HL-60/S4 treated with retinoic acid at 250 ng/mL for 4 days and 3 days (cell line): ENCODE results near the gene CD300LG.
"Not testable (repeated sequence)": the region's sequence is repeated elsewhere in the genome, so short reads cannot be mapped to it uniquely, and the experiment has no call there.

Source experiments
- in situ Hi-C: fragments of 300-500 bp; cut with MboI; formaldehyde crosslinking; loops from 2 replicates; pipeline ENCODE4 v1.7.0; 2022; ENCODE audit warnings: low sequenced_read_pairs

Gene CD300LG, protein sequence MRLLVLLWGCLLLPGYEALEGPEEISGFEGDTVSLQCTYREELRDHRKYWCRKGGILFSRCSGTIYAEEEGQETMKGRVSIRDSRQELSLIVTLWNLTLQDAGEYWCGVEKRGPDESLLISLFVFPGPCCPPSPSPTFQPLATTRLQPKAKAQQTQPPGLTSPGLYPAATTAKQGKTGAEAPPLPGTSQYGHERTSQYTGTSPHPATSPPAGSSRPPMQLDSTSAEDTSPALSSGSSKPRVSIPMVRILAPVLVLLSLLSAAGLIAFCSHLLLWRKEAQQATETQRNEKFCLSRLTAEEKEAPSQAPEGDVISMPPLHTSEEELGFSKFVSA

DNA sequence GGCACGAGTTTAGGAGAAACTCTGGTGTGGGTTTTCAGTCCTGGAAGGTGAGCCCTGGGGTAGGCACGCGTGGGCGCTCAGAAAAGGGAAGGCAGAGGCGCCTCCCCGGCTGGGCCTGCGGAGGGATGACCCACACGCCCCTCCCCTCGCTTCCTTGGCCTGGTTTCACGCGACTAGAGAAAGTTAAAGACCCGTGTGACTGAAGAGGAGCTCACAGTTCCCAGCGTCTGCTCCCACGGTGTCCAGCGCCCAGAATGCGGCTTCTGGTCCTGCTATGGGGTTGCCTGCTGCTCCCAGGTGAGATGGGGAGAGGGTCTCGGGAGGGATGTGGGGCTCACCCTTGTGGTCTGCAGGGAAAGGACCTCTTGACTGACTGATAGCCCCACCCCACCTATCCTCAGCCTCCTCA is at the start of gene CD300LG:
Gene CD300LG, plus strand, starts transcription at position 214 of the 409 bp plus-strand sequence. Its CDS starts 41 bp downstream, at position 255.
- in situ Hi-C loops: no loop called here

- in situ Hi-C loops: not testable (repeated sequence)
Measured at GRCh38 chr17:43798024-43798423, 49.0 kb upstream of the CD300LG start.

DNA sequence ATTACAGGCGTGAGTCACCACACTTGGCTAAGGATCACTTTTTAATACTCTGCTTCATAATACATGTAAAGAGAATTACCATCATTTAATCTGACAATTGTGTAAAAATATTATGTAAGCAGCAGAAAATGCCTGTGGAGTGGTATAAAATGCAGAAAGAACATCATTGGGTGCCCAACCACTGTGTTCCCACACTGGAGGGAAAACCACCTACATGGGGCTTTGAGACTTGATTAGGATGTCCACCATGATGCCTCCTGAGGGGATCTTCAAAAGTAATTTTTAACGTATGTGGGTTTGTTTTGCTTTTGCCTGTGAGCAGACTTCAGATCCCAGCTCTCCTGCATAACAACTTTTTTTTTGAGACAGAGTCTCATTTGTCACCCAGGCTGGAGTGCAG is 47.9 kb upstream of the CD300LG start:
- in situ Hi-C loops: no loop called here

DNA sequence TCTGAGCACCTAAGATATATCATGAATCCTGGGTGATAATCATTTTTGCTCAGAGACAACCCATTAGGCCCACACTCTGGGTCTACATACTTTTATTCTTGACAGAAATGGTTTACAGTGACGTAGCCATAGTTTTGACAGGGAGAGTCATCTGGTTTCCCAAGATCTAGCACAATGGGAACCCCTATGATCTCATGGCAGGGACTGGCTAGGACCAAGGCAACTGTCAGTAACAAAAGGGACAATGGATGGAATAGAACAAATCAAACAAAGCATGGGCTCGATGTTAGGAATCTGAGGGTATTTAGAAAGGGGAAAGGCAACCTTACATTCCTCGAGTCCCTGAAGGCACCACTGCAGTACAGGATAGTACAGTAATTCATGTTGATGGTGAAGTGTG is 46.2 kb upstream of the CD300LG start:
- in situ Hi-C loops: no loop called here

DNA sequence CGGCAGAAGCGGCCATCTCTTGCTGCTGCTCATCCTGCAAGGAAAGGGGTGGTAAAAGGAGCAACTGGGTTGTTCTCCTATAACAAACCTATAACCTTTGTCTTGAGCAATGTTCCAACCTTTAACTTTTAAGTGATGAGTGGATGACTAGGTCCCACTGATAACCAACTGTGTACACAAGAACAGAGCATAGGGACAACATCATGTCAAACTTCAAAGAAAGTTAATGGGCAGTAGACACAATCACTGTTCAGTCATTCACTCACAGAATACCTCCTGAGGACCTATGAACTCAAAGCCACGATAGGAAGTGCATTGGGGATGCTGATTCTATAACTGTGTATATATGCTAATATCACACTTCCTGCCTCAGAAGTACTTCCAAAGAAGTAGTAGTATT is 45.1 kb upstream of the CD300LG start:
- in situ Hi-C loops: no loop called here

DNA sequence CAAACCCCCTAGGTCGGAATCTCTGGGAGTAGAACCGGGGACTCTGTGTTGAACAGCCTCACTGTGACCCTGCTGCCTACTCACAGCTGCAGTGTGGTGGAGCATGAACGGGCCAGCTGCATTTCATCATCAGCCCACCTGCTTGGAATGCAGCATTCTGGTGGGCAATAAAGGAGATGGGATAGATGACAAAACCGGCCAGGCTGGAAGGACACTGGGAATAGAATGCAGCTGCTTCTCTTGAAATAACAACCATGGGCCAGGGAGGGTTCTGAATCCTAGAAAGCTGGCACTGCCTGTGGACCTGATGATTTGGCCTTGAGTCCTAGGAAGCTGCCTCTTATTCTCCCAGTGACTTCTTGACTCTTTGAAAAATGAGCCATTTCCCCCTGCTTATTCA is 43.2 kb upstream of the CD300LG start:
- in situ Hi-C loops: no loop called here

DNA sequence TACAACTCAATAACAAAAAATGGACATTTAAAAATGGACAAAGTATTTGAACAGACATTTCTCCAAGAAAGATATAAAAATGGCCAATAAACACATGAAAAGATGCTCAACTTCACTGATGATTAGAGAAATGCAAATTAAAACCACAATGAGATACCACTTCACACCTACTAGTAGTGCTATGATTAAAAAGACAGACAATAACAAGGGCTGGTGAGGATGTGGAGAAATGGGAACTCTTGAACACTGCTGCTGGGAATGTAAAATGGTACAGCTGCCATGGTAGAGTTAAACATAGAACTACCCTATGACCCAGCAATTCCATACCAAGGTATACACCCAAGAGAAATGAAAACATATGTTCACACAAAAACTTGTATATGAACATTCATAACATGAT is 41.9 kb upstream of the CD300LG start:
- in situ Hi-C loops: no loop called here

DNA sequence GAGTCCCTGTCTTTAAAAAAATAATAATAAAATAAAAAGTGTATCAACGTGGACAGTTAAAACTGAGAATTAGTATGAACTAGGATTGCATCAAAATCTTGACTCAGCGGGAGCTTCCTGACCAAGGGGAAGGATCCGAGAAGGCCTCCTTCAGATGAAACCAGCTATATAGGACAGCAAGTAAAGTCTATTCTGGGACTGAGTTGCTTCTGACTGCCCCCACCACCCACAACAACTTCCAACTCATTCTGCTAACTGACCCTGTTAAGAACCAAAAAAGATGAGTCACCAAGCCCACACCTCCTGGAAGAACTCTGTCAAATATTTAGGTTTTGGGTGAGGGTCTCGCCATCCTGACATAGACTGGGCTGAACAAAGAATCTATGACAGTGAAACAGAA is 38.9 kb upstream of the CD300LG start:
- in situ Hi-C loops: no loop called here

DNA sequence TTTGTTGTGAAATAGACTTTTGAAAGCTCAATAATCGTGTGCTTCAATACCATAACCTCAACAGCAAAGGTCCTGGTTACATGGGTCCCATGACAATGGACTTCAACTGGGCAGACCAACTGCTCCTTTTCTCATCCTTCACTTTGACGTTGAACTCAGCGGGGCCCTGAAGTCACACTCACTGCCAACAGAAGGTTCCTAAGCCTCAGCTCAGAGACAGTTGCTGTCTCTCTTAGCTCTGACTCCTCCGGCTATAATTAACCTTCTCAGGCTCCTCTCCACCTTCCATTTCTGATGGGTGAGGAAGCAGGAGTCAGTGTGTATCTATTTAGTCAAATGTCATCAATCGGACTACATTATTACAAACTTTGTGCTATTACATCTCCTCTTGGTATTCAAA is 37.9 kb upstream of the CD300LG start:
- in situ Hi-C loops: no loop called here

DNA sequence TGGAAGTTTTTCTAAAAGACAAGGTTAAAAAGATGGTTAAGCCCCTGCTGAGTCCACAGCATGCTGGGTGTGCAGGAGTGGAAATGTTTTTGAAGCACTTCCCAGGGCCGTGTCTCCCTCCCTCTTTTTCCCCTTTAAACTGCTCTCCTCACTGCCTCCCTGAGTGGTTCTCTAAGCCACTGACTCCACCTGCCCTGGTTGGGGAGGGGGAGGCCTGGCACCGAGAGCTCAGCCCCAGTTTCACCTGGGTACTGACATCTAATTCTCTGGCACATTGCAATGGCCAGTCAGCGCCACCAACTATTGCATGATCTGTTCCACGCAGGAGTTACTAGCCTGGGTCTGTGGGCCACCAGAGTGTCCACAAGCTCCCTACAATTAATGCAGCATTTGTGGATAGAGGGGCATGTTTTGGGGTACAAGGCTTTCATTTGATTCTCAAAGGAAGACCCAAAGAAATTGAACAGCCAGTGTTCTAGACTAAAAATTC is 36.7 kb upstream of the CD300LG start:
- in situ Hi-C loops: no loop called here

- in situ Hi-C loops: no loop called here
Measured at GRCh38 chr17:43810823-43811222, 36.2 kb upstream of the CD300LG start.

- in situ Hi-C loops: no loop called here
Measured at GRCh38 chr17:43812396-43813265, 34.3 kb upstream of the CD300LG start.

- in situ Hi-C loops: no loop called here
Measured at GRCh38 chr17:43813386-43813785, 33.6 kb upstream of the CD300LG start.

- in situ Hi-C loops: no loop called here
Measured at GRCh38 chr17:43814026-43814425, 33.0 kb upstream of the CD300LG start.

- in situ Hi-C loops: no loop called here
Measured at GRCh38 chr17:43814714-43815113, 32.3 kb upstream of the CD300LG start.

DNA sequence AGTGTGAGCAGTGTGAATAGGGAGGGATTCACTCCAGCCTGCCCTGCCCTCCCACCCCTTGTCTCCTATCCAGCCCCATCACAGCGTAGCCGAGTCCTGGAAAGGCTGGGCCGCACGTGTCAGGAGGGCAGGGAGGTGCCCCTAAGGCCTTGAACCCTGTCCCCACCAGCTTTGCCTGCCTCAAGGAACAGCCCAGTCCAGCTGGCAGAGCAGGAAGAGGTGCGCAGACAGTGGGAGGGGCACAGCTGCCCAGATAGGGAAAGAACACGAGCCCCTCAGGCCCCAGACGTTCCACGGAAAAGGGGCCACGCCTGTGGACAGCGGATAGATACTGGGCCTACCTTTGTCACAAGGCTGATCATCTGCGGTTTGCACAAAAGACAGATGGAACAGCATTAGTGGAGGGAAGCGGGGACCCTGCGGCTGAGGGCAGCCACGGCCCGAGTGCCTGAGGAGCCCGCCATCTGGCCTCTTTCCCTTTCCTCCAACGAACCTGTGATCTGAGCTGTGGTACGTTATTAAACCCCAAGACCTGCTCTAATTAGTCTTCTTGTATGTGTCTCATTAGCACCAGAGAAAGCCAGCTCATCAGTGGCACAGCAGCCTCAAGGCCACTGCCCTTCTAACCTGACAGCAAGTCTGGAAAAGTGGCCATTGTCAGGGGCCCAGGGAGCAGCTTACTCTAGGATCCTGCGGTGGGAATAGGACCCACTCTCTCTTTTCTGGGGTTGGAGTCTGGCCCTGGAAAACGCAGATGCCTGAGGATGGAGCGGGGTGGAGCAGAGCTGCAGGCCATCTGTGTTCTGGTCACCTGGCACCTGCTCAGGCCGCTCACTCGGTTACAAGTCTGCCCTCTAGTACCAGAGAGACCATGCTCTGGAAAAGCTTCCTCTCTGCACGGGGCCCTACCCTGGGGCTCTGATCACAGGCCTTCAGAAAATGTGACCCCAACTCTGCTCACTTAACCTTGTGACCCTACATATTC is 30.3 kb upstream of the CD300LG start:
- in situ Hi-C loops: no loop called here

- in situ Hi-C loops: no loop called here
Measured at GRCh38 chr17:43817826-43818225, 29.1 kb upstream of the CD300LG start.

- in situ Hi-C loops: no loop called here
Measured at GRCh38 chr17:43818966-43819365, 28.0 kb upstream of the CD300LG start.

- in situ Hi-C loops: no loop called here
Measured at GRCh38 chr17:43820759-43821158, 26.2 kb upstream of the CD300LG start.

DNA sequence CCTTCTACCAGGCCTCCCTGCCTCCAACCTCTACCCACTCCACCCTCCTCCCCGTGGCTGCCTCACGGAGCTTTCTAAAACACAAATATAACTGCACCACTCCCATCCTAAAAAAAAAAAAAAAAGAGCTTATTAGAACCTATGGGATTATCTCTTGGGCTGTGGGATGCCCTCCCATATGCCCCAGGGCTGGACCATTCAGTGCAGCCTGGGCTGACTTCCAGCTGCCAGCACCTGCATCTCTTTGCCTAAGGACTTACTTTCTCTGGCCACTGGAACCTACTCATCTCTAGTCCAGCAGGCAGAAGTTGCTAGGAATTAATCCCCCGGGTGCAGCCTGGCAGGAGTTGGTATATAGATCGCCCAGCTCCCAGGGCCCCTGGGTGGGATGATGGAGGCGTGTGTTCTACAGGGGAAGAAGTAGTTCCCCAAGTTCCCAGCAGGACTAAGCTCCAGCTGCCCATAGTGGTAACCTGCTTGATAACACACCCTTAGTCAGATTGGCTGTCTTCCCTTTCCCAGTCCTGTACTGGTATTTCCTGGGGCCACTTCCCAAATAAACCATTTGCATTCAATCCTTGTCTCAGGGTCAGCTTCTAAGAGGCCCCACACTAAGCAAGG is 24.3 kb upstream of the CD300LG start:
- in situ Hi-C loops: no loop called here
